GM18951 (cell line): Measurements from ENCODE around the gene RBBP4.
"Not testable (repeated sequence)": the region's sequence is repeated elsewhere in the genome, so short reads cannot be mapped to it uniquely, and the experiment has no call there.

ENCODE experiments used
- POLR2A ChIP-seq: IDR thresholded peaks from 4 replicates; pipeline ENCODE4 v1.6.1; 2011; ENCODE audit warnings: mild to moderate bottlenecking; ENCODE audit not compliant: insufficient read length, insufficient read depth; ENCODE audit errors: extremely low read depth
- in situ Hi-C: fragments of 300-500 bp; cut with MboI; formaldehyde crosslinking; loops from one replicate; pipeline ENCODE4 v1.12.0; 2022; ENCODE audit warnings: low sequenced_read_pairs, mixed read lengths, inconsistent platforms; ENCODE audit not compliant: unreplicated experiment

The RBBP4 gene

GRCh38 chr1:32686387-32686786 lies 35.4 kb downstream of the RBBP4 start:
- in situ Hi-C loops: no loop called here
- no peak for TF ChIP-seq POLR2A

GRCh38 chr1:32693455-32694174 lies 42.6 kb downstream of the RBBP4 start:
- no peak for TF ChIP-seq POLR2A
- in situ Hi-C loops: no loop called here

GRCh38 chr1:32695098-32695904 lies 44.3 kb downstream of the RBBP4 start:
- in situ Hi-C loops: no loop called here
- no peak for TF ChIP-seq POLR2A

GRCh38 chr1:32696041-32696440 lies 45.0 kb downstream of the RBBP4 start:
- in situ Hi-C loops: no loop called here

GRCh38 chr1:32696996-32697395 lies 46.0 kb downstream of the RBBP4 start:
- in situ Hi-C loops: not testable (repeated sequence)

More at GRCh38 chr1:32696041-32696440, 45.0 kb downstream of the RBBP4 start:
- TF ChIP-seq POLR2A: no peak

GRCh38 chr1:32701421-32701911 lies 50.5 kb downstream of the RBBP4 start:
- no peak for TF ChIP-seq POLR2A
- in situ Hi-C loops: no loop called here

- in situ Hi-C loops: no loop called here
- no peak for TF ChIP-seq POLR2A
These were observed 51.1 kb downstream of the RBBP4 start for GRCh38 chr1:32701951-32702598.

- in situ Hi-C loops: no loop called here
- no peak for TF ChIP-seq POLR2A
These were observed 51.8 kb downstream of the RBBP4 start, which contains the start of gene SYNC for GRCh38 chr1:32702599-32703478. SYNC (minus strand) TSS chr1:32702770; CDS start chr1:32702660, 110 bp downstream.

GRCh38 chr1:32703479-32704291 lies 52.7 kb downstream of the RBBP4 start:
- in situ Hi-C loops: no loop called here
- TF ChIP-seq POLR2A: no peak

- in situ Hi-C loops: no loop called here
- TF ChIP-seq POLR2A: no peak
These were observed 54.5 kb downstream of the RBBP4 start for GRCh38 chr1:32705516-32705915.

GRCh38 chr1:32706491-32706890 lies 55.5 kb downstream of the RBBP4 start:
- in situ Hi-C loops: no loop called here

GRCh38 chr1:32709075-32709474 lies 58.1 kb downstream of the RBBP4 start:
- in situ Hi-C loops: no loop called here
- no peak for TF ChIP-seq POLR2A

More at GRCh38 chr1:32706491-32706890, 55.5 kb downstream of the RBBP4 start:
- TF ChIP-seq POLR2A: no peak
